ENCODE data around the gene GRIP1. TPM values are rescaled to one million over a fixed set of nuclear protein-coding genes. Genes with fewer than 3 reads are reported as not detected.
A peak's percentile ranks its signal among the peaks of the same experiment; 100 is the strongest.
"Not testable (repeated sequence)": the region's sequence is repeated elsewhere in the genome, so short reads cannot be mapped to it uniquely, and the experiment has no call there.

Gene GRIP1
- total RNA-seq, 1 experiment from 2014 or later: 0.77 TPM

- in situ Hi-C loops (cut with HindIII; ENCODE audit: low pct_unique_long_range_greater_than_20kb, low sequenced_read_pairs): no loop called here
Observed at GRCh38 chr12:66529934-66530333, 148.9 kb downstream of the GRIP1 start.

GRCh38 chr12:66516561-66516960 is 162.3 kb downstream of the GRIP1 start:
- no peak for DNase-seq (ENCODE audit: low read depth, low spot score)

More at GRCh38 chr12:66529934-66530333, 148.9 kb downstream of the GRIP1 start:
- no peak for DNase-seq (ENCODE audit: low read depth, low spot score)

GRCh38 chr12:66516133-66516532 is 162.7 kb downstream of the GRIP1 start:
- no peak for DNase-seq (ENCODE audit: low read depth, low spot score)
- in situ Hi-C loops (cut with HindIII; ENCODE audit: low pct_unique_long_range_greater_than_20kb, low sequenced_read_pairs): no loop called here

More at GRCh38 chr12:66516561-66516960, 162.3 kb downstream of the GRIP1 start:
- in situ Hi-C loops (cut with HindIII; ENCODE audit: low pct_unique_long_range_greater_than_20kb, low sequenced_read_pairs): no loop called here

- no peak for DNase-seq (ENCODE audit: low read depth, low spot score)
- in situ Hi-C loops (cut with HindIII; ENCODE audit: low pct_unique_long_range_greater_than_20kb, low sequenced_read_pairs): no loop called here
Observed at GRCh38 chr12:66514581-66514980, 164.3 kb downstream of the GRIP1 start.

GRCh38 chr12:66508025-66508424 is 170.9 kb downstream of the GRIP1 start:
- in situ Hi-C loops (cut with HindIII; ENCODE audit: low pct_unique_long_range_greater_than_20kb, low sequenced_read_pairs): no loop called here
- DNase-seq (ENCODE audit: low read depth, low spot score): no peak

GRCh38 chr12:66503746-66504145 is 175.1 kb downstream of the GRIP1 start:
- in situ Hi-C loops (cut with HindIII; ENCODE audit: low pct_unique_long_range_greater_than_20kb, low sequenced_read_pairs): no loop called here
- peak; percentile 85 for DNase-seq (ENCODE audit: low read depth, low spot score)

GRCh38 chr12:66502911-66503310 is 176.0 kb downstream of the GRIP1 start:
- in situ Hi-C loops (cut with HindIII; ENCODE audit: low pct_unique_long_range_greater_than_20kb, low sequenced_read_pairs): no loop called here
- DNase-seq (ENCODE audit: low read depth, low spot score): no peak

GRCh38 chr12:66500841-66501240 is 178.0 kb downstream of the GRIP1 start:
- no peak for DNase-seq (ENCODE audit: low read depth, low spot score)
- in situ Hi-C loops (cut with HindIII; ENCODE audit: low pct_unique_long_range_greater_than_20kb, low sequenced_read_pairs): no loop called here

- DNase-seq (ENCODE audit: low read depth, low spot score): no peak
- in situ Hi-C loops (cut with HindIII; ENCODE audit: low pct_unique_long_range_greater_than_20kb, low sequenced_read_pairs): no loop called here
Observed at GRCh38 chr12:66500091-66500490, 178.8 kb downstream of the GRIP1 start.

- in situ Hi-C loops (cut with HindIII; ENCODE audit: low pct_unique_long_range_greater_than_20kb, low sequenced_read_pairs): no loop called here
- peak; percentile 34 for DNase-seq (ENCODE audit: low read depth, low spot score)
Observed at GRCh38 chr12:66499000-66499399, 179.9 kb downstream of the GRIP1 start.

- not testable (repeated sequence) for DNase-seq (ENCODE audit: low read depth, low spot score)
Observed at GRCh38 chr12:66498059-66498458, 180.8 kb downstream of the GRIP1 start.

GRCh38 chr12:66497008-66497897 is 181.6 kb downstream of the GRIP1 start:
- in situ Hi-C loops (cut with HindIII; ENCODE audit: low pct_unique_long_range_greater_than_20kb, low sequenced_read_pairs): no loop called here

More at GRCh38 chr12:66498059-66498458, 180.8 kb downstream of the GRIP1 start:
- in situ Hi-C loops (cut with HindIII; ENCODE audit: low pct_unique_long_range_greater_than_20kb, low sequenced_read_pairs): not testable (repeated sequence)

GRCh38 chr12:66496595-66496994 is 182.3 kb downstream of the GRIP1 start:
- in situ Hi-C loops (cut with HindIII; ENCODE audit: low pct_unique_long_range_greater_than_20kb, low sequenced_read_pairs): no loop called here
- DNase-seq (ENCODE audit: low read depth, low spot score): no peak

More at GRCh38 chr12:66497008-66497897, 181.6 kb downstream of the GRIP1 start:
- DNase-seq (ENCODE audit: low read depth, low spot score): no peak

- in situ Hi-C loops (cut with HindIII; ENCODE audit: low pct_unique_long_range_greater_than_20kb, low sequenced_read_pairs): no loop called here
Observed at GRCh38 chr12:66495709-66496108, 183.2 kb downstream of the GRIP1 start.

GRCh38 chr12:66493819-66494218 is 185.1 kb downstream of the GRIP1 start:
- no peak for DNase-seq (ENCODE audit: low read depth, low spot score)
- in situ Hi-C loops (cut with HindIII; ENCODE audit: low pct_unique_long_range_greater_than_20kb, low sequenced_read_pairs): no loop called here

More at GRCh38 chr12:66495709-66496108, 183.2 kb downstream of the GRIP1 start:
- no peak for DNase-seq (ENCODE audit: low read depth, low spot score)

GRCh38 chr12:66491853-66492252 is 187.0 kb downstream of the GRIP1 start:
- in situ Hi-C loops (cut with HindIII; ENCODE audit: low pct_unique_long_range_greater_than_20kb, low sequenced_read_pairs): no loop called here
- DNase-seq (ENCODE audit: low read depth, low spot score): no peak

GRCh38 chr12:66482351-66483203 is 196.3 kb downstream of the GRIP1 start:
- DNase-seq (ENCODE audit: low read depth, low spot score): no peak
- in situ Hi-C loops (cut with HindIII; ENCODE audit: low pct_unique_long_range_greater_than_20kb, low sequenced_read_pairs): no loop called here

- in situ Hi-C loops (cut with HindIII; ENCODE audit: low pct_unique_long_range_greater_than_20kb, low sequenced_read_pairs): no loop called here
- DNase-seq (ENCODE audit: low read depth, low spot score): peak; percentile 19
Observed at GRCh38 chr12:66467932-66468331, 210.9 kb downstream of the GRIP1 start.

Measured in SK-MEL-5 (cell line).